HG03135 (cell line): ENCODE results near the gene ADIPOR2.
A peak's percentile ranks its signal among the peaks of the same experiment; 100 is the strongest.

Source experiments
- ATAC-seq: cut with Tn5 transposase; IDR thresholded peaks from one replicate; pipeline ENCODE4 v1.9.1; 2021; ENCODE audit warnings: mild to moderate bottlenecking, moderate library complexity; ENCODE audit not compliant: unreplicated experiment

ADIPOR2 gene

GRCh38 chr12:1797011-1797901 lies 106.4 kb downstream of the ADIPOR2 start:
- ATAC-seq: peak; percentile 20

- ATAC-seq: no peak
Measured at GRCh38 chr12:1797991-1798640, 107.2 kb downstream of the ADIPOR2 start.

GRCh38 chr12:1798641-1799020 lies 107.8 kb downstream of the ADIPOR2 start:
- no peak for ATAC-seq

GRCh38 chr12:1799051-1799881 lies 108.4 kb downstream of the ADIPOR2 start:
- ATAC-seq: no peak

- no peak for ATAC-seq
Measured at GRCh38 chr12:1799882-1800400, 109.1 kb downstream of the ADIPOR2 start.

- ATAC-seq: no peak
Measured at GRCh38 chr12:1800401-1801302, 109.8 kb downstream of the ADIPOR2 start.

- ATAC-seq: no peak
Measured at GRCh38 chr12:1801303-1801975, 110.6 kb downstream of the ADIPOR2 start.

GRCh38 chr12:1803736-1804135 lies 112.9 kb downstream of the ADIPOR2 start:
- ATAC-seq: no peak

- ATAC-seq: peak; percentile 82
Measured at GRCh38 chr12:1804545-1805332, 113.9 kb downstream of the ADIPOR2 start.

- ATAC-seq: no peak
Measured at GRCh38 chr12:1805441-1806081, 114.7 kb downstream of the ADIPOR2 start.

GRCh38 chr12:1806301-1807086 lies 115.6 kb downstream of the ADIPOR2 start:
- ATAC-seq: no peak

- no peak for ATAC-seq
Measured at GRCh38 chr12:1807087-1807860, 116.4 kb downstream of the ADIPOR2 start.

GRCh38 chr12:1808036-1808797 lies 117.3 kb downstream of the ADIPOR2 start:
- no peak for ATAC-seq

- ATAC-seq: no peak
Measured at GRCh38 chr12:1808798-1809480, 118.1 kb downstream of the ADIPOR2 start.

- ATAC-seq: no peak
Measured at GRCh38 chr12:1809591-1810190, 118.8 kb downstream of the ADIPOR2 start.
